Colonic mucosa (tissue), 4 donors: ENCODE data around the gene SCN2B. TPM values are rescaled to one million over a fixed set of nuclear protein-coding genes. Genes with fewer than 3 reads are reported as not detected.

ENCODE experiments used
- DNase-seq: peaks from one replicate; pipeline ENCODE4 v3.0.0-alpha.2; 2020
- H3K27ac ChIP-seq: fragments of 200-600 bp; one replicate; pipeline ENCODE4 v1.8.0; 2021
- H3K27me3 ChIP-seq: fragments of 200-600 bp; one replicate; pipeline ENCODE4 v1.8.0; 2021
- H3K36me3 ChIP-seq: fragments of 200-600 bp; one replicate; pipeline ENCODE4 v1.8.0; 2021
- H3K4me1 ChIP-seq: fragments of 200-600 bp; one replicate; pipeline ENCODE4 v1.8.0; 2021; ENCODE audit warnings: mild to moderate bottlenecking
- H3K4me3 ChIP-seq: fragments of 200-600 bp; one replicate; pipeline ENCODE4 v1.8.0; 2021
- H3K9ac ChIP-seq, 2 donors: one replicate each; pipeline ENCODE4 v1.7.0; 2013; ENCODE audit warnings: control low read depth in 2 of 2, low read depth in 2 of 2, low read length in 2 of 2
- H3K9me3 ChIP-seq: fragments of 200-600 bp; one replicate; pipeline ENCODE4 v1.8.0; 2021
- intact Hi-C: fragments of 100-400 bp; cut with DNase I; formaldehyde crosslinking; loops from one replicate; pipeline ENCODE4 v1.14.1; 2022
- total RNA-seq, 2 donors: library from RNA; stranded (reverse); fragmentation: NEBNext Ultra II Directional in 1 of 2; extraction: Animal tissue kit (Norgen Biotek cat#: 25700) in 1 of 2; gene quantifications; one replicate each; pipeline ENCODE4 v1.2.1, GENCODE V29; 2021
- TF ChIP-seq, protein P1 (sequence below): fragments of 200-600 bp; IDR thresholded peaks from one replicate; pipeline ENCODE4 v1.8.0; 2022; ENCODE audit warnings: antibody characterized with exemption, mild to moderate bottlenecking
- donor health status: healthy.
- donor health status: DM: no; HTN: no; CAD: no.
- donor health status: DM: no; HTN: no; CAD: no.

Gene SCN2B
- total RNA-seq, 2 donors from 2014 or later, result 0.12 to 0.45 TPM

DNA sequence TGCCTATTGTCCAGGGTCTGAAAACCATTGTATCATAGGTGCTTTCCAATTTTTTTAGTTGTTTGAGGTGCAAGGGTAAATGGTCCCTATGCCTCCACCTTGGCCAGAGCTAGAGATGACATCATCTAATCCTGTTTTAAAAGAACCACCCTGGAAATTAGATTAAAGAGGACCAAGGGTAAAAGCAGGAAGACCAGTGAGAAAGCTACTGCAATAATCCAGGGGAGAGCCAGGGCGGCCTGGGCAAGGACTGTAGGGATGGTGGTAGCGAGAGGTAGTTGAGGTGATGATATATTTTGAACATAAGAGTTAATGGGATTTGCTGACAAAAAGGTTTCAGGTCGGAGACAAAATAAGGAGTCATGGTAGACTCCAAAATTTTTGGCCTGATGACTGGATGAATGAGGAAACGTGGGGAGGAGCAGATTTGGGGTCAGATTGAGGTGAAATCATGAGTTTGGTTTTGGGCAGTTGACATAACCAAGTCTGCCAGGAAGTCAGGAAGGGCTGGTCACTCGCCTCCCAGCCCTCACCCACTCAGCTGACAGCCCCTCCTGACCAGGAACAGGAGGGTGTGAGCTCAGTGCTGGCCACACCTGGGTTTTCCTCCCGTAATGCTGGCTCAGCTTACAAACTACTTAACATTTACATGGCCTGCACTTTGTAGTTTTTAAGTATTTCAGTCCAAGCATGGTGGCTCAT lies 46.8 kb downstream of the SCN2B start:
- Histone ChIP-seq H3K27ac (no peak overlapping the region), H3K4me1 (no peaks in the 10 kb centered on the region), H3K27me3 (no peaks in the 10 kb centered on the region), H3K4me3 (no peak overlapping the region), H3K9ac (no peak overlapping the region), H3K36me3 (no peaks in the 10 kb centered on the region), H3K9me3 (no peaks in the 10 kb centered on the region)
- TF ChIP-seq, protein P1, sequence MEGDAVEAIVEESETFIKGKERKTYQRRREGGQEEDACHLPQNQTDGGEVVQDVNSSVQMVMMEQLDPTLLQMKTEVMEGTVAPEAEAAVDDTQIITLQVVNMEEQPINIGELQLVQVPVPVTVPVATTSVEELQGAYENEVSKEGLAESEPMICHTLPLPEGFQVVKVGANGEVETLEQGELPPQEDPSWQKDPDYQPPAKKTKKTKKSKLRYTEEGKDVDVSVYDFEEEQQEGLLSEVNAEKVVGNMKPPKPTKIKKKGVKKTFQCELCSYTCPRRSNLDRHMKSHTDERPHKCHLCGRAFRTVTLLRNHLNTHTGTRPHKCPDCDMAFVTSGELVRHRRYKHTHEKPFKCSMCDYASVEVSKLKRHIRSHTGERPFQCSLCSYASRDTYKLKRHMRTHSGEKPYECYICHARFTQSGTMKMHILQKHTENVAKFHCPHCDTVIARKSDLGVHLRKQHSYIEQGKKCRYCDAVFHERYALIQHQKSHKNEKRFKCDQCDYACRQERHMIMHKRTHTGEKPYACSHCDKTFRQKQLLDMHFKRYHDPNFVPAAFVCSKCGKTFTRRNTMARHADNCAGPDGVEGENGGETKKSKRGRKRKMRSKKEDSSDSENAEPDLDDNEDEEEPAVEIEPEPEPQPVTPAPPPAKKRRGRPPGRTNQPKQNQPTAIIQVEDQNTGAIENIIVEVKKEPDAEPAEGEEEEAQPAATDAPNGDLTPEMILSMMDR, result no peak
- intact Hi-C loops, result no loop called here
- DNase-seq, result no peak

DNA sequence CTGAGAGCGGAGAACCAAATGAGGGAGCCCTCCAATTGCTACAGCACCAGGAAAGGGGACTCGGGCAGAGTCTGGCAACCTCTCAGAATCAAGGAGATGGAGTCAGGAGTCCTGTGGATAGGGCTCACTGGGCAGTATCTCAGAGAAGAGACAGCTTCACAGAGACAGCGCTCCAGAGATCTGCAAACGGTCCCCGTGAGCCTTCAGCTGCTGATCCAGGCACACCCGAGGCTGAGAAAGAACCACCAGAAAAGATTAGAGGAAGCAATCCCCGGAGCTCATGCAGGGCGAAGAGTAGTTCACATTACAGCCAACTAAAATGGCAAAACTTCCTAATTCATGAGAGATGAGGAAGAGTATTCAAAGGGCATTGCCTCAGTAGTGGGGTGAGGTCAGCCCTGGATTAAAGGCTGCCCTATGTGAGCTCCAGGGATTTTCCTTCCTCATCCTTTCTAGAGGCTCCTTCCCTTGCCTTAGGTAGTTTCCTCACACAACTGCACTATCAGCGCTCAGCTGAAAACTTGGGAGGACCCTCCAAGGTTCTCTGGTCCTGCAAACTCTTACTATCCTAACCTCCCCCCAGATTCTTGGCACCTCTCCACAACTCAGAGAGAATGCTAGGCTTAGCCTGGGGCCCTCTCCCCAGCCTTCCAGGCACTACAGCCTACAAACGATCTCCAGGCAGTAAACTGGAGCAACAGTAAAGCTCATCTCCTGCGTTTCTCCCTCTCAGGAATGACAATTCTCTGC lies 47.5 kb downstream of the SCN2B start:
- Histone ChIP-seq H3K9ac (no peak overlapping the region), H3K9me3 (no peaks in the 10 kb centered on the region), H3K4me3 (no peak overlapping the region), H3K36me3 (no peaks in the 10 kb centered on the region), H3K4me1 (no peaks in the 10 kb centered on the region), H3K27me3 (no peaks in the 10 kb centered on the region), H3K27ac (no peak overlapping the region)
- TF ChIP-seq, protein P1, result no peak
- no peak for DNase-seq
- intact Hi-C loops, result no loop called here

GRCh38 chr11:118128310-118128709 lies 48.1 kb downstream of the SCN2B start:
- H3K9me3 ChIP-seq, result no peaks in the 10 kb centered on the region
- no peaks in the 10 kb centered on the region for H3K36me3 ChIP-seq
- H3K27me3 ChIP-seq, result no peaks in the 10 kb centered on the region
- H3K4me1 ChIP-seq, result no peaks in the 10 kb centered on the region
- no peak overlapping the region for H3K9ac ChIP-seq
- intact Hi-C loops, result no loop called here
- H3K27ac ChIP-seq, result no peak overlapping the region
- TF ChIP-seq, protein P1, result no peak
- no peak for DNase-seq
- no peak overlapping the region for H3K4me3 ChIP-seq

GRCh38 chr11:118126082-118126838 lies 50.2 kb downstream of the SCN2B start:
- Histone ChIP-seq H3K27ac (no peak overlapping the region), H3K9ac (no peak overlapping the region), H3K36me3 (no peaks in the 10 kb centered on the region), H3K9me3 (no peaks in the 10 kb centered on the region), H3K4me3 (no peak overlapping the region), H3K4me1 (no peaks in the 10 kb centered on the region), H3K27me3 (no peaks in the 10 kb centered on the region)
- intact Hi-C loops, result no loop called here
- TF ChIP-seq, protein P1, result no peak
- no peak for DNase-seq

DNA sequence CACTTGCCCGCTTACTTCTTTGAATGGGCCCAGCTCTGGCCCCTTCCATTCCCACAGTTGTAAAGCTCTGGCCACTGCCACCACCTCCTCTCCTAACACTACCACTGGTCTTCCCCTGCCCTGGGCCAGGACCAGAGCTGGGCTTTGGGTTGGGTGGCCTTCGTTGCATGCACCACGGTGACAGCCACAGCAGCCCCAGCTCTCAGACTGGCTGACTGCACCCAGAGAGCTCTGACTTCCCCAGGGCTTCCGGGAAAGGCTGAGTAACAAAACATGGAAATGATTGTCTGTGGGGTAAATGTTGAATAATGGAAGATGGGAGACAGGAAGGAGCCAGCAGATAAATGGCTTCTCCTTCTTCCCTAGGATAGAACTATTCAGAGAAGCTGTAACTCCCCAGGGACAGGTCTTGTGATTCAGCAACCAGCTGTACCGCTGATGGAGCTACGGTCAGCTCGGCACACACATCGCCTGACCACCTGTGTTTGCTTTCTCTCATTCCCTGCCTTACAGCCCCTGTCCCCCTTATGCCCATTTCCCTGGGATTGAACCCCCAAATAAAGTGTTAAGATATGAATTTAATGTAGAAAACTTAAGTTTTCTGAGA lies 51.4 kb downstream of the SCN2B start:
- intact Hi-C loops, result no loop called here
- no peak for DNase-seq
- TF ChIP-seq, protein P1, result no peak

More for the DNA sequence above, 51.4 kb downstream of the SCN2B start:
- Histone ChIP-seq H3K9ac (no peak overlapping the region), H3K9me3 (no peaks in the 10 kb centered on the region), H3K36me3 (peaks cover 1% of the 10 kb centered on the region), H3K4me1 (no peaks in the 10 kb centered on the region), H3K27ac (no peak overlapping the region), H3K4me3 (no peak overlapping the region), H3K27me3 (no peaks in the 10 kb centered on the region)
